ENCODE data around the gene TBX1. TPM values are rescaled to one million over a fixed set of nuclear protein-coding genes. Genes with fewer than 3 reads are reported as not detected.

Gene TBX1
- total and polyA plus RNA-seq, 5 donors, result 0.19 to 1.4 (median 0.88) TPM

DNA sequence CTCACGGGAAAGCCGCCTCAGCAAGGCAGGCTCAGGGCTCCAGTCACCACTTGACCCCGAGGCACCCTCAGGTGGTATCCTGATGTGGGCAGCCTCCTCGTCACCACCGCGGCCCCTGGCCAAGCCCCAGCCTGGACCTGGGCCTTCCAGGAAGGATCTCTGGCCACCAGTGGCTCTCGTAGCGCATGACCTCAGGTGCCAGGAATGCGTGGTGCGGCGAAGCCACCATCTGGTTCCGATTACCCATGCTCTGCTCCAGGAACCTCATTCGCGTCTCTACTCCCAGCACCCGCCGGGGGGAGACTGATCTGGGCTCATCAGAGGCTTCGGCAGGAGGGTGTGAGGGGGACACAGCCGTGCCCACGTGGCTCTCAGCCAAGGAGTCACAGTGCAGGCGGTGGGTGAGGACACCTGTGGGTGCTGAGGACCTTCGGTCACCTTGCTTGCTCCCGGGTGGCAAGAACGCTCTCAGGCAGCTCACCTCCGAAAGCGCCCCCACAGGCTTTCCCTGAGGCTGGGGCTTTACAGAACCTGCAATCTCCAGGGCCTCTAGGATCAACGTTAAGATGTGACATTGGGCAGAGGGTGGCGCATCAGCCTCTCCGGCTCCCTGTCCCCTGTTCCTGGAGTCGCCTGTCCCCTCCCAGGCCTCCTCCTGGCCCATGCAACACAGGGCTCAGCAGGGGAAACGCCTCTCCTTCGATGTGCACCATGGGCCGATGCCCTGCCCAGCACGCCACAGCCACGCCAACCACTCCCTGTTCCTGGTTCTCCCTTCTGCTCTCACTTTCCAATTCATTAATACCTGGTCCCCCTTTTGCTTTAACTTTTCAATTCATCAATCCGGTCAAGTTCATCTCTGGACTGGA is 39.0 kb downstream of the TBX1 start:
- DNase-seq (peak; percentile 60 to 76 (median 76)), ATAC-seq (peak; percentile 24 to 62)
- WGBS, result 68% methylated on average over 35 of the region's 35 CpGs
- H3K4me3 ChIP-seq (ENCODE audit: low read length), result no peak overlapping the region
- H3K9me3 ChIP-seq (ENCODE audit: control insufficient read depth, low read length), result no peaks in the 10 kb centered on the region
- H3K4me1 ChIP-seq (ENCODE audit: control insufficient read depth, insufficient read depth, low read length), result no peaks in the 10 kb centered on the region
- no peak overlapping the region for H3K27ac ChIP-seq (ENCODE audit: low read length)
- no peaks in the 10 kb centered on the region for H3K27me3 ChIP-seq (ENCODE audit: control insufficient read depth, insufficient read depth)
- intact Hi-C loops (cut with DNase I), result no loop called here

DNA sequence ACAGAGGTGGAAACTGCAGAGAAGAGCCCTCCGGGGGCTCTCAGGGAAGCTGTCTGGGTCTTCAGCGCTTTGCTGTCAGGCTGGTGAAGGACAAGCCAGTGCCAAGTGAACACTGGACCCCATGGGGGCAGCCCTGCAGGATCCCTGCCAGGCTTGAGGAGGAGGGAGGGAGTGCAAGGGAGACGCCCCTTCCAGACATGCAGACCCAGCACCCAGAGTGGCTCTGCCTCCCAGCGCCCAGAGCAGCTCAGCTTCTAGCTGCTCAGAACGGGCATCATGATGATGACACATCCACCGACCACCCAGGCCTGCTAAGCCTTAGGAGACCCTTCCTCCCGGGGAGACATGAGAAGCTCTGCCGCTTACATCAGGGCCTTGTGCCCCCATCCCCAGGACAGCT is 39.7 kb downstream of the TBX1 start:
- peak in 2 of 3 donors; percentile 44 to 52 for DNase-seq
- no peak overlapping the region for H3K27ac ChIP-seq (ENCODE audit: low read length)
- H3K4me3 ChIP-seq (ENCODE audit: low read length), result no peak overlapping the region
- intact Hi-C loops (cut with DNase I), result no loop called here
- no peaks in the 10 kb centered on the region for H3K9me3 ChIP-seq (ENCODE audit: control insufficient read depth, low read length)
- ATAC-seq, result no peak
- no peaks in the 10 kb centered on the region for H3K4me1 ChIP-seq (ENCODE audit: control insufficient read depth, insufficient read depth, low read length)
- 91% methylated on average over 8 of the region's 8 CpGs for WGBS
- H3K27me3 ChIP-seq (ENCODE audit: control insufficient read depth, insufficient read depth), result no peaks in the 10 kb centered on the region

DNA sequence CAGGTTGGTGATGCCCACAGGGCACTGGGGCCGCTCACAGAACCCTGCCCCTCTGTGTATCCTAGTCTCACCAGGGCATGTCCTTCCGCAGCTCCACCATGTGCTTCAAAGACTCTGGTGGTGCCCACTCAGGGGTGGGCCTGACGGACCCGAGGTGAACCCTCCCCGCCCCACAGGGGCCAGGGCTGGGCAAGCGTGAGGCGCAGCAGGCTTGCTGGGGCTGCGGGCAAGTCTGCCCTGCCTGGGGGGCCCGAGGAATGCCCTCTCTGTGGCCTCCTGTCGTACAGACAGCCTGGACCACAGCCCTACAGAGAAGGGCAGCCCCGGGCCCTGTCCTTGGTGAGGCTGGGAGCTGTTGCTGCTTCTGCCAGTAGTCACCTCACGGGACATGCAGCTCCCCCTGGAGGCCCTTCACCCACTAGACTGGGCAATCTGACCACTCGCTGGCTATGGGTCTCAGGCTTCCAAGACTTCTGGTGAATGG is 40.2 kb downstream of the TBX1 start:
- Histone ChIP-seq H3K4me3 (ENCODE audit: low read length) (no peak overlapping the region), H3K27ac (ENCODE audit: low read length) (no peak overlapping the region), H3K27me3 (ENCODE audit: control insufficient read depth, insufficient read depth) (no peaks in the 10 kb centered on the region), H3K4me1 (ENCODE audit: control insufficient read depth, insufficient read depth, low read length) (no peaks in the 10 kb centered on the region), H3K9me3 (ENCODE audit: control insufficient read depth, low read length) (no peaks in the 10 kb centered on the region)
- intact Hi-C loops (cut with DNase I), result no loop called here
- 87% methylated on average over 13 of the region's 13 CpGs for WGBS
- ATAC-seq (peak in 1 of 2 donors; percentile 25), DNase-seq (peak in 2 of 3 donors; percentile 64 to 74)

DNA sequence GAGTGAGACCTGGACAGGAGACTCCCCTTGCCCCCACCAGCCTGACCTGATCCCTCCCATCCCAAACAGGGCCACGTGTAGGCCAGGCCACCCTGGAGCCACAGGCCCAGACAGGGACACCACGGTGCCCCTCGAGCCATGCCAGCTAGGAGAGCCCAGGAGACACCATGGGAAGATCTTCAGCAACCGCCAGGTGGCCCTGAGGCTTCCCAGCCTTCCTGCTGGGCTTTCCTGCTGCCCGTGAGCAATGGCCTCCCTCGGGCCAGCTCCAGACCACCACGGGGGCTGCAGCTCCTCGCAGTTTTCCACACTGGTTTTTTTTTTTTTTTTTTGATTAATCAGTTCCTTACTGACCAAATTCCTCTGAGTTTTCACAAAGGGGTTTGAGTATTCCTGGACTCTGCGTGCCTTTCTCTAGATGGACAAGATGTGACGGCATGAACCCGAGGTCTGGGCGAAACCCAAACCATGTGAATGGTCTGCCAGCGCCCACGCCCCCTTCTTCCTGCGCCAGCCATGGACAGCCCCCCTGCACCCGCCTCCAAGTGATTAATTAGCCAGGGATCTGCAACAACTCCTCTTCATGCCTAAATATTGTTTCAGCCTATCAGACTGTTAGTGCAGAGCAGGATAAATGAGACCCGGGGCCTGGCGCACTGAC is 40.9 kb downstream of the TBX1 start:
- no peaks in the 10 kb centered on the region for H3K4me1 ChIP-seq (ENCODE audit: control insufficient read depth, insufficient read depth, low read length)
- H3K27ac ChIP-seq (ENCODE audit: low read length), result no peak overlapping the region
- WGBS, result 84% methylated on average over 18 of the region's 18 CpGs
- no peak overlapping the region for H3K4me3 ChIP-seq (ENCODE audit: low read length)
- H3K27me3 ChIP-seq (ENCODE audit: control insufficient read depth, insufficient read depth), result no peaks in the 10 kb centered on the region
- intact Hi-C loops (cut with DNase I), result no loop called here
- no peak for ATAC-seq
- no peaks in the 10 kb centered on the region for H3K9me3 ChIP-seq (ENCODE audit: control insufficient read depth, low read length)
- peak in 2 of 3 donors; percentile 23 to 35 for DNase-seq

DNA sequence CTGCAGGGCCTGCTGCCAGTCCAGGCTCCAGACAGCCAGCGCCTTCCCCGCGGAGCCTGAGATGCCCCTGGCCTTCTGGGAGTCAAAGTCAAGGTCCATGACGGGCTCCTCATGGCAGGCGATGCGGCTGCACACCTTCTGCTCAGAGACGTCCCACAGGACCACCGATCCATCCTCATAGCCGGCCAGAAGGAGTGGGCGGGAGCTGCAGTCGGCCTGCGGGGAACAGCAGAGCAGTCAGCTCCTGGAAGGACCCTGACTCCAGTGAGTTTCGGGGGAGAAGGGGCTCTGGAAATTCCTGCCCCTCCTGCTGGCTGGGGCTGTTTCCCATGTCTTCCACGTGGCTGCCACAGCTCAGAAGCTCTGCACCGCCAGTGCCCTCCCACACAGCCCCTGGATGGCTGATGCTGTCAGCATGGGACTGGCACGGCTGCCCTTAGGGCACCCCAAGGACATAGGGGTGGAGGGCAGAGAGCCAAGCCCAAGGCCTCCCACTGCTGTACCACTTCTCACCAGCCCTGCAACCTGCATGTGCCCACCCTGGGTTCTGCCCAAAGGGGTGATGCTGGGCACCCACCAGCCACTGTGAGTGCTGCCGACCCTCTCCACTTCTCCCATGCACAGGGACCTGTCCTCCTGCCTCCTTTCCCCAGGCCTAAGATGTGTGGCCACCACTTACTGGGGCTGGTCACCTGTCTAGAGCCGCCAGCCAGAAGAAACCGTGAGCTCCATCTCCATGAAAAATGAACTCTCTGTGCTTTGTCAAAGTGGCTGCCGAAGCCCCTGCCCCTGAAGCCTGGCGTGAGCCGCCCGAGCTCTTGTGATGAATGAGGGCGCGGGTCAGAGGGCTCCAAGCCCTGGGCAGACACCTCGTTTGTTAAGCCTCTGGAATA is 41.7 kb downstream of the TBX1 start:
- no peaks in the 10 kb centered on the region for H3K9me3 ChIP-seq (ENCODE audit: control insufficient read depth, low read length)
- H3K4me1 ChIP-seq (ENCODE audit: control insufficient read depth, insufficient read depth, low read length), result no peaks in the 10 kb centered on the region
- no peak overlapping the region for H3K27ac ChIP-seq (ENCODE audit: low read length)
- ATAC-seq, result no peak
- DNase-seq, result peak in 2 of 3 donors; percentile 37 to 44
- H3K27me3 ChIP-seq (ENCODE audit: control insufficient read depth, insufficient read depth), result no peaks in the 10 kb centered on the region
- intact Hi-C loops (cut with DNase I), result no loop called here
- 89% methylated on average over 26 of the region's 26 CpGs for WGBS
- no peak overlapping the region for H3K4me3 ChIP-seq (ENCODE audit: low read length)

DNA sequence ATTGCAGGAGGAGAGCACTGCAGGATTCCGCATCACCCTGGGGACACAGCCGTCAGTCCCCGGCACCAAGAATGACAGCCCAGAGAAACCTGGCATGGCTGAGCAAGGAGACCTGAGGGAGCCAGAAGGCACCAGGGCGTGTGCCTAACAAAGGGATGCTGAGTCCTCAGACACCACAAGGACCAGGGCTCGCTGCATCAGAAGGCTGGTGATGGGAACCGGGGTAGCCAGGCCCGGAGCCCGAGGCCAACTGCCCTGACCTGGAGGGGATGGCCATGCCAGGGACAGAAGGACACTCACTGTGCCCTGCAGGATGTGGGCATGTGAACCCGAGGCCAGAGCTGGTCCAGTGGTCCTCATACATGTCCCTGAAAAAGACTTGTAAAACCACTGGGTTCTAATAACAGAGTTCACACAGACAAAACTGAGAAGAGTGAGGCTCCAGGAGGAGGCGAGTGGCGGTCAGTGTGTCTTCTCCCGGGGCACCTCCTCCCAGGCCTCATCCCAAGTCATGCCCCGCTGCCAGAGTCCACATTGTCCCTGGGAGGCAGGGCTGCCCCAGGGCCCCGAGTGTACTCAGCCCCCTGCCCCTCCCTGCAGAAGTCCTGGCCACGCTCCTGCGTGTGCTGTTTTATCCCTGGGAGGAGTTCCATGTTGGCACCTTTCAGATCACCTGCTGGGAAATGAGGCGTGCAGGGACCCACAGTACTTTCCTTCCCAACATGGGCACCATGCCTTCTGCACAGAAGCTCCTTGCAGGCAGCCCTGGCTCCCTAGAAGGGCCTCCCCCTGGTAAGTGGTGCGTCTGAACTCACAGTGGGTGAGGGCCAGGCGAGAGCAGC is 42.5 kb downstream of the TBX1 start:
- Histone ChIP-seq H3K4me1 (ENCODE audit: control insufficient read depth, insufficient read depth, low read length) (no peaks in the 10 kb centered on the region), H3K27ac (ENCODE audit: low read length) (no peak overlapping the region), H3K4me3 (ENCODE audit: low read length) (no peak overlapping the region), H3K27me3 (ENCODE audit: control insufficient read depth, insufficient read depth) (no peaks in the 10 kb centered on the region), H3K9me3 (ENCODE audit: control insufficient read depth, low read length) (no peaks in the 10 kb centered on the region)
- peak in 2 of 3 donors; percentile 33 to 37 for DNase-seq
- intact Hi-C loops (cut with DNase I), result no loop called here
- WGBS, result 94% methylated on average over 19 of the region's 19 CpGs
- ATAC-seq, result no peak

DNA sequence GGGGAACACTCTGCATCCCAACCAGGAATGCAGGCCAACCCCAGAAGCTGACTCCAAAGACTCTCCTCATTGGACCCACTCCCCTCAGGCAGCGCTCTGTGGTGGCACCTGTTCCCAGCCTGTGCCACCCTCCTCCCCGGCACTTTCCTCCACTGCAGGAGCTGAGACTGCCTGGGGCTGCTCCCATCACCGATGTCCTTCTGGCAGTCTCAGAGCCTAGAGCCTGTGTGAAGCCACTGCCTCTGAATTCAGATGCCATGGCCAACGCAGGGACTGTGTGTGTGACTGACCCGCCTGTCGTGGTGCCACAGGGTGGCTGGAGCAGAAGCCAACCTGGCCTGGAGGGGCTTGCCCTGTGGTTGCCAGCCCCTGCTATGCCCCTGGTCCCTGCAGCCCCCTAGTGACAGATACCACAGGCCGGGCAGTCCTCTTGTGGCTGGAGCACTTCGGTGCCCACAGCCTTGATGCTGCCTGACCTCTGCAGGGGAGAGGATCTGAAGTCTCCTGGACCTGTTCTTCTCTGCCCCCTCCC is 43.2 kb downstream of the TBX1 start:
- intact Hi-C loops (cut with DNase I), result no loop called here
- no peak overlapping the region for H3K27ac ChIP-seq (ENCODE audit: low read length)
- WGBS, result 96% methylated on average over 8 of the region's 8 CpGs
- no peaks in the 10 kb centered on the region for H3K27me3 ChIP-seq (ENCODE audit: control insufficient read depth, insufficient read depth)
- ATAC-seq, result no peak
- peak in 2 of 3 donors; percentile 17 to 36 for DNase-seq
- H3K4me3 ChIP-seq (ENCODE audit: low read length), result no peak overlapping the region
- peaks cover under 1% of the 10 kb centered on the region for H3K4me1 ChIP-seq (ENCODE audit: control insufficient read depth, insufficient read depth, low read length)
- H3K9me3 ChIP-seq (ENCODE audit: control insufficient read depth, low read length), result no peaks in the 10 kb centered on the region

DNA sequence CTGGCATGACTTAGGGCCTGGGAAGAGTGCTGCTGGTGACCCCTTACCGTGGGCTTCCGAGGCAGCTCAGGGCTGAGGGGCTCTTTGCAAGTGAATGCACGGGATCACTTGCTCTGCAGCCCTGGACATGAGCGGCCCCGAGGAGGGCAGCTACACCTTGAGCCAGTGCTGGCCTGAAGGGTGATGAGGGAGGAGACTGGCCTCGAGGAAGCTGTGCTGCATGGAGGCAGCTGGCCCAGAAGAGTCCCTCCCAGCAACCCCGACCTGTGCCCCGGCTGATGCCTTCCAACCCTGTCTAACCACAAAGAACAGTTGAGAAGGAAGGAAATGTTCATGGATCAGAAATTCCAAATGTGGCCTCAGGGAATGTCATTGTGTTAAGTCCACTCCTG is 45.2 kb downstream of the TBX1 start:
- Histone ChIP-seq H3K4me3 (ENCODE audit: low read length) (no peak overlapping the region), H3K4me1 (ENCODE audit: control insufficient read depth, insufficient read depth, low read length) (peaks cover 2% of the 10 kb centered on the region), H3K9me3 (ENCODE audit: control insufficient read depth, low read length) (no peaks in the 10 kb centered on the region), H3K27me3 (ENCODE audit: control insufficient read depth, insufficient read depth) (no peaks in the 10 kb centered on the region), H3K27ac (ENCODE audit: low read length) (no peak overlapping the region)
- WGBS, result 85% methylated on average over 8 of the region's 8 CpGs
- ATAC-seq (no peak), DNase-seq (no peak)
- intact Hi-C loops (cut with DNase I), result no loop called here

DNA sequence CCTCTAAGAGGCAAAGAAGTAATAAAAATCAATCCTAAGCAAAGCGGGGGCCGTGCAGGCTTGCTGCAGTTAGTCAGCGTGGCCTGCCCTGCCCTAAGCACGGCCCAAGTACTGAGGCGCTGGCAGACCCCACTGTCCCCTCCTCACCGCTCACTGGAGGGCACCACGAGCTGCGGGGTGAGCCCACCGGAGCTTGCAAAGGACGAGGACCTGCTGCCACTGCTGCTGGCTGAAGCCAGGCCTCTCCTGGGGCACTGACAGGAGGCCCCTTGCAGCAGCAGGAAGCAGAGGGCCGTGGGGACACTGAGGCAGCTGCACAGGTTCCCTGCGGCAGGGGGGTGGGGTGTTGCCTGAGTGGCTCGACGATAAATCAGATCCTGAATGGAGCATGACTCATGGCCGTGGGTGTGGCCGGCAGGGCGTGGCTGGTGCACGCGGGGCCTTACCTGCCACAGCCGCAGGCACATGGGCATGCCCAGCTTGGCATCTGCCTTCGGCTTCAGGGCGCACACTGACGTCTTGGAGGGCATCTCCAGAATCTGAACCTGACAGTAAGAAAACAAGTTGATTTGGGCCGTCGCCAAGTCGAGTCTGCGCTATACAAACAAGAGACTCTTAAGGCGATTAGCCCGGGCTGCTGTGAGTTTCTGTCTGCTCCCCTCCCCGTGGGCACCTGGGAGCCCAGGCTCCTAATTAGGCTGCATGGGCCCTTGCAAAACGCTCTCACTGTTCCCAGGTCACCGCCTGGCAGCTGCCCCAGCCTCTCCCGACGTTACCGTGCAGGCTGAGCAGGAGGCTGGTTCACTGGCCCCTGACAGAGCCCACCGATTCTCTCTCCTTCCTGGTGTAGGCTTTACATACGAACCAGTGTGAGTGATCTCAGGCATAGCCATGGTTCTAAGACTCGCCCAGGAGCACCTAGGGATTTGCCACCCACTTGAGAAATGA is 45.9 kb downstream of the TBX1 start:
- Histone ChIP-seq H3K4me1 (ENCODE audit: control insufficient read depth, insufficient read depth, low read length) (peaks cover 2% of the 10 kb centered on the region), H3K4me3 (ENCODE audit: low read length) (no peak overlapping the region), H3K9me3 (ENCODE audit: control insufficient read depth, low read length) (no peaks in the 10 kb centered on the region), H3K27ac (ENCODE audit: low read length) (no peak overlapping the region), H3K27me3 (ENCODE audit: control insufficient read depth, insufficient read depth) (no peaks in the 10 kb centered on the region)
- intact Hi-C loops (cut with DNase I), result no loop called here
- ATAC-seq (peak in 1 of 2 donors; percentile 18), DNase-seq (peak in 1 of 3 donors; percentile 59)
- 82% methylated on average over 38 of the region's 38 CpGs for WGBS
